NK-92 (cell line): ENCODE data around the gene COA7.

Source experiments
- DNase-seq: peaks from one replicate; lab custom pipeline; 2025; ENCODE audit not compliant: unreplicated experiment; lab: John Stamatoyannopoulos, UW

COA7 gene

DNA sequence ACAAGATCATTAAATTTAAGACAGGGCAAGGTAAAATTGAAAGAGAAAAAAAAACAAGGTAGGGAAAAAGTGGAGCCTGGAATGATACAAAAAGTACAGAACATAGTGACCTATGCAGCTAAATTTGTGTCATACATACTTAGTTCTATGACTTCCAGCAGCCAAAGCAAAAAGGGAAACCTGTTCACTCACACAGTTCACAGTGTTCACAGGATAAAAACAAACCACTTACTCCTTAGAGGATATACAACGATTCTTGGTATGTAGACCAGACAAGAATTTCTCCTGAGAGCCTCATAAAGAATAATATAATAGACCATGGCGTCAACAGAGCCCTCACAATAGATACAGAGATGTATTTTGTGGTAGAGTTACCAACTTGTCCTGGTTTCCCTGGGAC is 27.5 kb downstream of the COA7 start:
- no peak for DNase-seq

DNA sequence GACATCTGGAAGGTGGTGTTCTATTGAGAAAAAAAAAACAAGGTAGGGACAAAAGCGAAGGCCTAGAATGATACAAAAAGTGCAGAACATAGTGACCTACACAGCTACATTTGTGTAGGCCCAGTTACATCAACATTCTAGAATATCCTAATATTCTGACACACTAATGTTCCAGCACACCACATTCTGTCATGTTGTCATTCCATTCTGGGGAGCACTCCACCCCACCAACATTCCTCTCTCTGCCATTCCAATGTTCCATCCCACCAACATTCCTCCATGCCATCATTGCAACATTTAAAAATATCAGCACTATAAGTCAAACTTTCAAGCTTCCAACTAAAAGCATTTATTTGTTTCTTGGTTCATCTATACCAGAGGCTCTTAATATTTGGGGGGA is 28.5 kb downstream of the COA7 start:
- no peak for DNase-seq

DNA sequence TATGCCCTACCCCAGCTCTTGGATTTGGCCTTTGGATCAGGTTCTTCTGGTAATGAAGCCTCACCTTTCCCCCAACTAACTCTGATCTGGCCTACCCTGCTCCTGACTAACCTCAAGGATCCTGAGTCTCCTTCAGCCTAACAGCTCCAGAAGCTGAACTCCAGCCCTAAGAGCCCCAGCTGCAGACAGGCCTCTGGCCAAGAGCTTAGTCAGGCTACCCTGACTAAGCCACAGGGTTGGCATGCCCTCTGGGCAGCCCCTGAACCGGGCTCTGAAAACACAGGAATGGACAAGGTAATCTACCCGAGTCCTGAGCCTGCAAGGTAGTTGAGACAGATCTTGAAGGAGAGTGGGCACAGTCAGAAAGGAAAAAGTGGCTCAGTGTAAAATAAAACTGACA is 29.4 kb downstream of the COA7 start:
- no peak for DNase-seq

DNA sequence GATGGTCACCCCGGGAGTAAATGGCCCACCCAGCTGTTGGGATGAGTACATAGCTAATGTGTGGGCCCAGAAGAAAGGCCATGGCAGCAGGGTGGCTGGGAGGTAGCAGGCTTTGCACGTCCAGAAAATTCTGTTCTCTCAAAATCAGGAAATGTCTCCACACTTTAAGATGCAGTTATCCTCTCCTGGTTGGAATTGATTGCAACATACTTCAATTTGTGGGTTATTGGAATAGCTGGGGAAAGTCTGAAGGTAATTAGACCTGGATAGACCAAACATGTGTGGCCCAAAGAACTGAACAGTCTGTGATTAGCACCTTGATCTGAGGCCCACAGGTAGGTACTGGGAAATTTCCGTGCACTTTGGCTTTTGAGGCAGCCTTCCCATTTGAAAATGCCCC is 30.2 kb downstream of the COA7 start:
- DNase-seq: no peak

DNA sequence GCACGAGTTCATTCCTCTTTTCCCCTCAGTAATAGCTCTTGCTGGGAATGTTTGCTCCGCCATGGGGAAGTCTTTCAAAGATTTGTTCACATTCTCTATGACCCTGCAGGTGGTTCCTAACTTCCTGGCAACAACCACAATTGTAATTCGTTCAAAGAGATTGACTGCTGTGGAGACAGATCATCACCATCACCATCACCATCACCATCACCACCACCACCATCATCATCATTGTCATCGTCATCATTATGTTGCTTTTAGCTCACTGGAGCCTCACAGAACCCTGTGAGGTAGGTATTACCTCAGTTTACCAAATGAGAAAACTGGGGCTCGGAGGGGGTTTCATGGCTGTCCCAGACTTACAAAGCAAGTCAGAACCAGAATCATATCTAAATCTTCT is 30.9 kb downstream of the COA7 start:
- DNase-seq: no peak

DNA sequence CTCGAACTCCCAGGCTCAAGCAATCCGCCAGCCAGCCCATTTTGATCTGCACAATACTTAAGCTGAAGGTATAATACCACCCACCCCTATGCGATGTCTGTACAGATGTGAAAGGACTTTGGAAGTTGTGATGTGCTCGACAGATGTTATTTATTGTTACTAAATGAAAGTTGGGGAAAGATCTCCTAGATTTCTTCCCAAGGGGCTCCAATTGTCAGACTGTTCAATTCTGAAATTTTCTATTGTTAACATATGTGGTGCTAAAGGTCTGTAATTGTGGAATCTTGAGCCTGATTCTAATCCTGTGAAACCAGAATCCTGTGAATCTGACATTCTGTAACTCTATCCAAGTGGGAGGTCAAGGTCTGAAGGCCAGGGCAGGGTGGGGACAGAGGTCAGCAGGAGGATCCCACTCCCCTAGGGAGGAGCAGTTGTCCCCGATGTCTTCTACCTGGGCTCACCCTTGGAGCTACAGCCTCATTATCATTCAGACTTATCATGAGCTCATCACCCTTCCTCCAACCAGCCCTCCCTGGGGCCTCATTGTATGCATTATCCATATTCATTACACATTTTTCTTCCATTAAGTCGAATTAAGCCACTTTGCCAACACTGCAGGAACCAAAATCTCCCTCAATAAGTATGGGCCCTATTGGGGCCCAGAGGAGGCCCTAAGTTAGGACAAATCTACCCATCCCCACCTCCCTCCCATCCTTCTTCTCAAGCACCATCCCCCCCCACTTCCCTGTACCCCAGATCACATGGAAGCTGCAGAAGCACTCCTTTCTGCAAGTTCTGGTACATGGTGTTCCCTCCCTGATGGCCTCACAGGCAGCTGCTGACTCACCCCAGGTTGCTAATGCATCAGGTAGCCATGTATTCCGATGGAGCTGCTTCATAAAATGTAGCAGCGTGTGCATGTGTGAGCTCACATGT is 32.9 kb downstream of the COA7 start:
- DNase-seq: no peak

DNA sequence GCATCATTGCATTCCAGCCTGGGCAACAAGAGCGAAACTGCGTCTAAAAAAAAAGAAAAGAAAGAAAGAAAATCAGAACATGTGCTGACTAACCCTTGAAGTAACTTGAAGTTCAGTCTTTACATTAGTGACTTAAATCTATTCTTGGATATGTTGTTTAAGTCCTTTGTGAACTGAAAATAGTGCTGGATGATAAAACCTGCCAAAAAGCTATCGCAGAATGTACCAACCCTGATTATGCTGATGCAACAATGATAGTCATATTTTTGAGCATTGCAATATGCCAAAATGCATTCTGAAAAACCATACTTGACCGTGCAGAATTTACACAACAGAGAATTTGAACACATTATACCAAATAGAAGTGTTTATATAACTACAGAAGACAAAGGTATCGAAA is 34.4 kb downstream of the COA7 start:
- DNase-seq: no peak

DNA sequence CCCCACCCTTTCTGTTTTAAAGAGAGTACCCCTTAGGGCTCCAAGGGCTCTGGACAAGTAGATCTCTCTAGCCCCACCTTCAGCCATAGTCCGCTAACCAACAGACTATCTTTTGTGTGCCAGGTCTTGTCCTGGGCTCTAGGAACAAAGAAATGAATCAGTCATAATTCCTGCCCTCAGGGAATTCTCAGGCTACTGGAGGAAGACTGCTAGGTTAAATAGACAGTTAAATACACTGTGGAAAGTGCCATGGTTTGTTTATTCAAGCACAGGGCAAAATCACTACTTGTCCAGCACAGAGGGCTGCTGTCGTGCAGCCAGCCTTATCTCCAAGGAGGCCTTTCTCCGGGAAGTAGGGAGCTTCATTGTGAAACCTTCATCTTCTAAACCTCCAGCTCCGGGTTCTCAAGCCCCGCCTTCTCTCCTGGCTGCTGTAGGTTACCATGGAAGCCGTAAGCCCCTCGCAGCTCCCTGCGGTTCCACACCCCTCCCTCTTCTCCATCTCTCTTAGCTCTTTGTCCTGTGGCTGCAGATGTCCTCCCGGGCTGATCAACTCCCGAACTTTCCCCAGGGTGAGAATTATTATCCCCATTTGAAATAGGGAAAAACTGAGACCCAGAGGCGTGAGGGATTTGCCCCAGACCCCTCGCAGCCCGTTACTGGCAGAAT is 35.4 kb downstream of the COA7 start:
- no peak for DNase-seq

DNA sequence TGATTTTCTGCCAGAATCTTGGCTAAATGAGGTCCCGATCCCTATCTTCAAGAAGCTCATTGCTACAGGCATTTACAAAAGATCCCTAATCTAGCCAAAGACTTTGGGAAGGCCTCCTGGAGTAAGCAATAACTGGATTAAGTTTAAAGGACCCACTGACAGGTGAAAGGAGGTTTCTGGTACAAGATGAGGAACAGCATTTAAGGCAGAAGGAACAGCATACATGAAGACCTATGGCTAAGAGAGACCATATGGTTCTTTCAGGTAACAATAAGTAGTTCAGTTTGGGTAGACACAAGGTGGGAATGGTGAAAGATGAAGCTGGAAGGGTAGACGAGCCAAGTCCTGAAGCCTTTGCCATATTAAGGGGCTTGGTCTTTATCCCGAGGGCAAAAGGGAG is 37.3 kb downstream of the COA7 start:
- no peak for DNase-seq

DNA sequence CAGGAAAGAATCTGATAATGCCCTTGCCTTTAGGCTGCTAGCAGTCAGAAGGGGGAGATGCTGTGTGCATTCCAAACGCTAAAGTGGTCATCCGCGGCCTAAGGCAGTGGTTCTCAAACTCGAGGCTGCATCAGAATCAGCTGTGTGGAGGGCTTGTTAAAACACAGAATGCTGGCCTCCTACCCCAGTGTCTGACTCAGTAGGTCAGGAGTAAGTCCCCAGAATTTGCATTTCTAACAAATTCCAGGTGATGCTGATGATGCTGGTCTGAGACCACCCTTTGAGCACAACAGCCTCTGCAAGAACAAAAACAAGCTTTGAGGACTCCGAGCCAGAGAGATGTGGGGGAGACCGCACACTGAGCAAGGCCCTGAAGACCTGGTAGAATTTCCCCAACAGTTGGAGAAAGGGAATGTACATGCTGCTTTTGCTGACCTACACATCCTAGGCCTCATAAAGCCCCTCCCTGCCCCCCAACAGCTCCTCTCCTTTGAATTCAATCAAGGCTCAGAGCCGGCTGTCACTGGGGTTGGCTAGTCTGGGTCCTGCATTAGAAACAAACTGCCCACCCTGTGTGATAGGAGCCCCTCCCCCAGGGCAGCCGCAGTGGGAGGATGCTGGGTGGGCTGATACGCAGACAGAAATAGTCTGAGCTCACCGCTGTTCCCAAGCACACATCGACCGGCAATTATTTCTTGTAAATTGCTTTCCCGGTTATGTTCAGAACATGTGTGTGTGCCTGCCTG is 38.1 kb downstream of the COA7 start:
- DNase-seq: no peak

DNA sequence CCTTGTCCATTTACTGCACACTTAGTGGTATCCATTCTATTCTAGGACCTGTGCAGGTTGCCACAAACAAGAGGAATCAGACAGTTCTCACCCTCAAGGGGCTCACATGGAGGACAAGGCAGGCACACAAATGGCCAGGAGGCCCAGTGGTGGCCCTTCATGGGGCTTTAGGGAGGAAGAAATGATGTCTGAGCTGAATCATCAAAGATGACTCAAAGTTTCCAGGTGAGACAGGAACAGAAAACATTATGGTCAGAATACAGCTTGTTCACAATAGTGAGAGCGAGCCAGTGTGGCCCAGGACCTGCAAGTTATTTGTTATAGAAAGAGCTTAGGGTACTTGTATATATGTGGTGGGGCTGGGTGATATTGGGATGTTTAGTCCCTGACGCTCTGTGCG is 38.8 kb downstream of the COA7 start:
- no peak for DNase-seq

DNA sequence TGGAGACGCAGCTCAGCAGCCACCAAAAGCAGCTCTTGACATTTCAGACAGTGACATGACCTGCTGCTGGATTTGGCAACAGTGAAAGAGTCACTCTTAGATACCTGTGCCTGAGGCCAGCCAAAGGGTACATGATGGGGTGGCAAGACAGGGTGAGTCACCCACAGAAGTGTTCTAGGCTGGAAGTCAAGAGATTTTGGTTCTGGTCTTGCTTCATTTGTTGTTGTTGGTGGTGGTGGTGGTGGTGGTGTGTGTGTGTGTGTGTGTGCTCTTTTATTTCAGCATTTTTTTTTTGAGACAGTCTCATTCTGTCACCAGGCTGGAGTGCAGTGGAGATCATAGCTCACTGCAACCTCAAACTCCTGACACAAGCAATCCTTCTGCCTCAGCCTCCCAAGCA is 39.4 kb downstream of the COA7 start:
- DNase-seq: no peak

DNA sequence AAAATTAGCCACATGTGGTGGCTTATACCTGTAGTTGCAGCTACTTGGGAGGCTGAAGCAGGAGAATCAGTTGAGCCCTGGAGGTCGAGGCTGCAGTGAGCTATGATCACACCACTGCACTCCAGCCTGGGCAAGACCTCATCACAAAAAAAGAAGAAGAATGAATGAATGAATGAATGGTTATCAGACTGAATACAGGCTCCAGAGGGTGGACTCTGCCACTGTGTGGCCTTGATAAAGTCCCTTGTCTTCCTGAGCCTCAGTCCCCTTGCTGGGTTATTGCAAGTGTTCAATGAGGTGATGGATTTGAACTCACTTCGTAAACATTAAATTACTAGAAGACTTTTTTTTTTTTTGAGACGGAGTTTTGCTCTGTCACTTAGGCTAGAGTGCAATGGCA is 40.4 kb downstream of the COA7 start:
- no peak for DNase-seq

DNA sequence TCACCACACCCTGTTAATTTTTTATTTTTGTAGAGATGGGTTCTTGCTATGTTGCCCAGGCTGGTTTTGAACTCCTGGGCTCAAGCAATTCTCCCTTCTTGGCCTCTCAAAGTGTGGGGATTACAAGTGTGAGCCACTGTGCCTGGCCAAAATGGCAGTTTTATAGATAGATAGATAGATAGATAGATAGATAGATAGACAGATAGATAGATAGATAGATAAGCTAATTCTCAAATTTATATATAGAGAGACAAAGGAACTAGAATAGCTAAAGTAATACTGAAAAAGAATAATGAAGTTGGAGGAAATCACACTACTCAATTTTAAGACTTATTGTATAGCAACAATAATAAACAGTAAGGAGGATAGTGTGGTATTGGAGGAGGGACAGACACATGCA is 44.1 kb downstream of the COA7 start:
- no peak for DNase-seq

DNA sequence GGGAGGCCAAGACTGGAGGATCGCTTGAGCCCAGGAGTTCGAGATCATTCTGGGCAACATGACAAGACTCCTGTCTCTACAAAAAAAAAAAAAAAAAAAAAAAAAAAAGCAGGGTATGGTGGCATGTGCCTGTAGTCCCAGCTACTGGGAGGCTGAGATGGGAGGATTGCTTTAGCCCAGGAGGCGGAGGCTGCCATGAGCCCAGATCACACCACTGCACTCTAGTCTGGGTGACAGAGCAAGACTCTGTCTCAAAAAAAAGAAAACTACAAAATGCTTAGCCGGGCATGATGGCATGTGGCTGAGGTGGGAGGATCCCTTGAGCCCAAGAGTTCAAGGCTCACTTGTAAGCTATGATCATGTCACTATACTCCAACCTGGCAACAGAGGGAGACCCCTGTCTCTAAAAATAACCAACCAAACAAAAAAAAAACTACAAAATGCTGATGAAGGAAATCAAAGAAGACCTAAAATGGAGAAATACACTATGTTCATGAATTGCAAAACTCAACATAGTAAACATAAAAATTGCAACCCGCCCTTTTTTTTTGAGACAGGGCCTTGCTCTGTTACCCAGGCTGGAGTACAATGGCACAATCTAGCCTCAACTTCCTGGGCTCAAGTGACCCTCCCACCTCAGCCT is 44.8 kb downstream of the COA7 start:
- no peak for DNase-seq

DNA sequence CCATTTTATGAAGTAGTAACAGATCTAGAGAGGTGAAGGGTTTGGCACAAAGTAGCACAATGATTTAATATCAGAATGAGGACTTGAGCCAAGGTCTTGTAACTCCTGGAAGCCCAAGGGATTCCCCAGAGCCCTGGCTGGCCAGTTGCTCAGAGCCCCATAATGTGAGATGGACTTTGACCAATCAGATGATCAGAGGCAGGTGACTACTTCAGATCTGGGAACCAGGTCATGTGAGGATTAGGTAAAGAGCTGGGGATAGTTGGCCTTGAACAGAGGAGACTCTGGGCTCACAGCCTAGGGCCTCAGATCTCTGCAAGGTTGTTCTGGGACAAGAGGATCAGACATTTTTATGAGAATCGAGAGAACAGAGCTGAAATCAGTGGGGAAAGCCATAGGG is 46.2 kb downstream of the COA7 start:
- DNase-seq: no peak

DNA sequence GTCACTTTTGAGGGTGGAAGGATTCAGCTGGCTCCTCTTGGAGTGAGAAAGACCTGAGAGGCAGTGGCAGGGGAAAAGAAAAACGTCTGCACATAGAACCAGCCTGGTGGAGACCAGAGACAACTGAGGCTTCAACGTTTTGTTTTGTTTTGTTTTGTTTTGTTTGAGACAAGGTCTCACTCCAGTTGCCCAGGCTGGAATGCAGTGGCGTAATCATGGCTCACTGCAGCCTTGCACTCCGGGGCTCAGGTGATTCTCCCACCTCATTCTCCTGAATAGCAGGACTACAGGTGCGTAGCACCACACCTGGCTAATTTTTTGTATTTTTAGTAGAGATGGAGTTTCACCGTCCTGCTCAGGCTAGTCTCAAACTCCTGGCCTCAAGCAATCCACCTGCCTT is 52.9 kb downstream of the COA7 start:
- no peak for DNase-seq

DNA sequence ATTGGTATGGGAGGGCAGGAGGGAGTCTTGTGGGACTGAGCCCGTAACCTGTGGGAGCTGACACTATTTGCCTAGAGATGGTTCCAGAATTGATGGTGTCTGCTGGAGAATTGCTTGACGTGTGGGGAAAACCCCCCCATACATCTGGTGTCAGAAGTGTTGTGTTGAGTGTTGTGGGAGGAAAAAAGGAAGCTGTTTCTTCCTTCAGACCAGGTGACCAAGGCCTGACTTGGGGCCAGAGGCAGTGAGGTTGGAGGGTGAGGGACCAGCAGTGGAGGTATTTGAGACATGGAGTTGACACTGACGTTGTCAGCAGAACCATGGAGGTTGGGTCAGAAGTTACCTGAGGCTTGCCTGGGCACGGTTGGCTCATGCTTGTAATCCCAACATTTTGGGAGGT is 56.8 kb downstream of the COA7 start:
- DNase-seq: no peak

DNA sequence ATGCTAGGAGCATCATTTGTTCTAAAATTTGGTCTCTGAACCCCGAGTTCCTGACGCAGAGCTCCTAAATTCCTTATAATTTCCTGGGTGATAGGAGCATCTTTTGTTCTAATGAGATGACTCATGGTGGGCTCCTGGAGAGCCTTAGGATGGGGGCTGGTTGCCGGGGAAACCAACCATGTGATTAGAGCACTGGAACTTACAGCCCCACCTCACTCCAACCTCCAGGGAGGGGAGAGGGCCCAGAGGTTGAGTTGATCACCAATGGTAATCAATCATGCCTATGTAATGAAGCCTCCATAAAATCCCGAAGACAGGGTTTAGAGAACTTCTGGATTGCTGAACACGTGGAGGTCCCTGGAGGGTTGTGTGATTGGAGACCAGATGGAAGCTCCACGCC is 57.5 kb downstream of the COA7 start:
- no peak for DNase-seq

DNA sequence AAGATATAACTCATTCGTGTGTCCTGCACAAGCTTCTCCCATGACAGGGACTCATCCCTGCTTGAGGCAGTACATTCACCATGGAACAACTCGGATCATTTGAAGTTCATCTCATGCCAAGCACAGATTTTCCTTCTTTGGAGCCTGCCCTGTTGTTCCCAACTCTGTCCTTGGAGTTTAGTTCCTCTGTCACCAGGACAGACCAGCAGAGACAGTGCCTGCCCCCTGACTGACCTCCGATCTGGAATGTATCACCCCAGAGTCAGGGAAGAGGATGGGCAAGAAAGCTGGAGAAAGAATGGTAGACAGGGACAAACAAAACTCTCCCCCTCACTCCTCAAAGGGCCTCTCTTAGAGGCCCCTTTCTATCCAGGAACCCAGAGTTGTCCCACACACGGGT is 60.2 kb downstream of the COA7 start:
- DNase-seq: no peak
